PFSK-1 (cell line): ENCODE measurements around the gene STARD5.

Source experiments
- FOXP2 ChIP-seq: optimal IDR thresholded peaks from 2 replicates; pipeline ENCODE3; 2011; ENCODE audit warnings: borderline replicate concordance, control low read depth, inconsistent platforms; ENCODE audit not compliant: insufficient read depth; ENCODE audit errors: extremely low read length, extremely low read depth
- POLR2AphosphoS5 ChIP-seq: IDR thresholded peaks from 2 replicates; pipeline ENCODE4 v1.6.1; 2012; ENCODE audit warnings: low read depth, mild to moderate bottlenecking, control low read depth, low read length, moderate library complexity
- SIN3A ChIP-seq: IDR thresholded peaks from 2 replicates; pipeline ENCODE4 v1.6.1; 2012; ENCODE audit warnings: mild to moderate bottlenecking, low read length, moderate library complexity, borderline replicate concordance; ENCODE audit not compliant: insufficient read depth
- TAF1 ChIP-seq: IDR thresholded peaks from 2 replicates; pipeline ENCODE4 v1.6.1; 2012; ENCODE audit warnings: low read length, control low read depth, borderline replicate concordance; ENCODE audit not compliant: insufficient read depth
- TF ChIP-seq, protein P1 (sequence below), 2 experiments: IDR thresholded peaks; 2 replicates each; pipeline versions ENCODE4 v1.6.1 to v1.8.0; 2011 to 2012; ENCODE audit warnings: low read depth in 2 of 2, low read length in 2 of 2, control low read depth in 1 of 2, inconsistent platforms in 1 of 2, mild to moderate bottlenecking in 1 of 2, moderate library complexity in 1 of 2; ENCODE audit not compliant: insufficient read depth in 1 of 2

STARD5 gene

DNA sequence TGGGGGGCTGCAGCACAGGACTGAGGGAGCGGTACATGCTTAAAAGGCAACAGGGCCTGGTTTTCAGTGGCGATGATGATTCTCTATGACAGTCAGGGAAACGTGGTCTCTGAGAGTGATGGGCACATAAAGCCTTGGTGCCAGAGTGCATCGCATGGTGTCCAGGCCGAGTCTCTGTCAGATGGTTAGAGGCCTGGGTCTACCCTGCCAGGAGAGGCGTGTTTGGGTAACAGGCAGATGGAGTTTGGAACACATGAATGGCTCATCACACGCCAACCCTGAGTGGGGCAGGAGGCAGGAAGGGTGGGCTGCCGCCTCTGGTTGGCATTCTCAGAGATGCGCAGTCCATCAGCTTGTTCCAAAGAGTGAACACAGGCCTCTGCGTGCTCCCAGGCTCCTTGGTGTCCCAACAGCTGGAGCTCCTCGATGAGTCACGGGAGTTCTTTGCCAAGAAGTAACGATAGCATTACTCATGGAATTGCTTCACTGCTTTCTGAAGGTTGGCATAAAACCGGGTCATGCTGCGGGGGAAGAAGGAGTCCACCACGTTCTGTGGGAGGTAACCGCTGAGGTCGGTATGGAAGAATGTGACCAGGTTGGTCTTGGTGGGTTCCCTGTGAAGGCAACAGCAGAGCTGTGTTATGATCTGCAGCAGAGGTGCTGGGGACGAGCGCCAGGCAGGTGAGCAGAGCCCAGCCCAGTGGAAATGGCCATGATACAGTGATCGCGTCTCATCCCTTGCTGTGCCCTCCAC lies 11.0 kb downstream of the STARD5 start:
- TF ChIP-seq FOXP2 (no peak), TAF1 (no peak)

DNA sequence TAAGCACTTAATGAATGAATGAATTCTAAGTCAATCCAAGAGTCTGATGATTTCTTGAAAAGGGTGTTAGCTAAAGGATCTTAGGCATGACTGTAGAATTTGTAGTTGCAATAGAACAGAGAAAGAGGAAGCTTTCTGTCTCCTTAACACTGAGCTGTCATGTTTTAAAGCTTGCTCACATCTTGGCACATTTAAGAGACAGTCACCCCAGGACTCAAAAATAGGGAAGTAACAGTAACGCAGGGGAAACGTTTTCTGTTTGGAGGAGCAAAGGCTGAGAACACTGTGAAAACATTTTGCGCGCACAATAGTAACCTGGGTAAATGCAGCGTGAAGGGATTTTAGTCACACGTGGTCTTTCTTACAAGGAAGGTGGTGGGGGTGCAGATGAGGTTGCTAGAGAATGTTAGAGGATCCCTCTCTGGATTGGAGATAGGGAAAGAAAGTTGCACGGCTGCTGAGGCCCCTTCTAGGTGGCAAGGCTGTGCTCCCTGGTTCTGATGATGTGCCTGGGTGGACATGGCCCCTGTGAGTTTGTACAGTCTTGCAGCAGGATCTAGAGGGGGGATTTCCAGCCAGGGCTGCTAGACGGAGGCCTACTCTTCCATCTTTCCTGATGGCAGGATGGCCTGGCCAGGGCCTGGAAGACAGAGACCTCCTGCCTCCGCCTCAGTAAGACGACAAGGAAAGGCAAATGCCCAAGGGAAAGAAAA lies 12.0 kb downstream of the STARD5 start:
- TF ChIP-seq, protein P1, sequence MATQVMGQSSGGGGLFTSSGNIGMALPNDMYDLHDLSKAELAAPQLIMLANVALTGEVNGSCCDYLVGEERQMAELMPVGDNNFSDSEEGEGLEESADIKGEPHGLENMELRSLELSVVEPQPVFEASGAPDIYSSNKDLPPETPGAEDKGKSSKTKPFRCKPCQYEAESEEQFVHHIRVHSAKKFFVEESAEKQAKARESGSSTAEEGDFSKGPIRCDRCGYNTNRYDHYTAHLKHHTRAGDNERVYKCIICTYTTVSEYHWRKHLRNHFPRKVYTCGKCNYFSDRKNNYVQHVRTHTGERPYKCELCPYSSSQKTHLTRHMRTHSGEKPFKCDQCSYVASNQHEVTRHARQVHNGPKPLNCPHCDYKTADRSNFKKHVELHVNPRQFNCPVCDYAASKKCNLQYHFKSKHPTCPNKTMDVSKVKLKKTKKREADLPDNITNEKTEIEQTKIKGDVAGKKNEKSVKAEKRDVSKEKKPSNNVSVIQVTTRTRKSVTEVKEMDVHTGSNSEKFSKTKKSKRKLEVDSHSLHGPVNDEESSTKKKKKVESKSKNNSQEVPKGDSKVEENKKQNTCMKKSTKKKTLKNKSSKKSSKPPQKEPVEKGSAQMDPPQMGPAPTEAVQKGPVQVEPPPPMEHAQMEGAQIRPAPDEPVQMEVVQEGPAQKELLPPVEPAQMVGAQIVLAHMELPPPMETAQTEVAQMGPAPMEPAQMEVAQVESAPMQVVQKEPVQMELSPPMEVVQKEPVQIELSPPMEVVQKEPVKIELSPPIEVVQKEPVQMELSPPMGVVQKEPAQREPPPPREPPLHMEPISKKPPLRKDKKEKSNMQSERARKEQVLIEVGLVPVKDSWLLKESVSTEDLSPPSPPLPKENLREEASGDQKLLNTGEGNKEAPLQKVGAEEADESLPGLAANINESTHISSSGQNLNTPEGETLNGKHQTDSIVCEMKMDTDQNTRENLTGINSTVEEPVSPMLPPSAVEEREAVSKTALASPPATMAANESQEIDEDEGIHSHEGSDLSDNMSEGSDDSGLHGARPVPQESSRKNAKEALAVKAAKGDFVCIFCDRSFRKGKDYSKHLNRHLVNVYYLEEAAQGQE (IDR thresholded peaks at IDR 0.05; ENCODE audit: insufficient read depth in 1 of 2, low read depth in 2 of 2, low read length in 2 of 2): no peak
- no peak for TF ChIP-seq SIN3A
- TF ChIP-seq TAF1: no peak

DNA sequence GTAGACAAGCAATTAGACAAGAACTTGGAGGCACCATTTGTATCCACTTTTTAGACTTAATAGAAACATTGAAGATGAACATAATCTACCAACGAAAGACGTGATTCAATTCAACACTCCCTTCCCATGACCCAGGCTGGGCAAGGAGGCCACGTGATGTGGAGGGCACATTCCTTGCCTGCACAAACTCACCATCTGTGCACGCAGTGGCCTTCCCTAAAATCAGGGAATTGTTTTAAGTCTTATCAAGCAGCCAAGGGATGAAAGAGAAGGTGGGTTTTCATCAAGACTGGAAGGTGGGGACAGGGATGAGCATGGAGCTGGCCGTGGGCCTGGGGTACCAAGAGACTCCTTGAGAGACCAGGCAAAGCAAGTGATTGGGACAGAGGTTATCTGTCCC lies 13.5 kb downstream of the STARD5 start:
- TF ChIP-seq POLR2AphosphoS5 (no peak), SIN3A (no peak), FOXP2 (no peak), TAF1 (no peak)
- TF ChIP-seq, protein P1 (IDR thresholded peaks at IDR 0.05; ENCODE audit: insufficient read depth in 1 of 2, low read depth in 2 of 2, low read length in 2 of 2): no peak

DNA sequence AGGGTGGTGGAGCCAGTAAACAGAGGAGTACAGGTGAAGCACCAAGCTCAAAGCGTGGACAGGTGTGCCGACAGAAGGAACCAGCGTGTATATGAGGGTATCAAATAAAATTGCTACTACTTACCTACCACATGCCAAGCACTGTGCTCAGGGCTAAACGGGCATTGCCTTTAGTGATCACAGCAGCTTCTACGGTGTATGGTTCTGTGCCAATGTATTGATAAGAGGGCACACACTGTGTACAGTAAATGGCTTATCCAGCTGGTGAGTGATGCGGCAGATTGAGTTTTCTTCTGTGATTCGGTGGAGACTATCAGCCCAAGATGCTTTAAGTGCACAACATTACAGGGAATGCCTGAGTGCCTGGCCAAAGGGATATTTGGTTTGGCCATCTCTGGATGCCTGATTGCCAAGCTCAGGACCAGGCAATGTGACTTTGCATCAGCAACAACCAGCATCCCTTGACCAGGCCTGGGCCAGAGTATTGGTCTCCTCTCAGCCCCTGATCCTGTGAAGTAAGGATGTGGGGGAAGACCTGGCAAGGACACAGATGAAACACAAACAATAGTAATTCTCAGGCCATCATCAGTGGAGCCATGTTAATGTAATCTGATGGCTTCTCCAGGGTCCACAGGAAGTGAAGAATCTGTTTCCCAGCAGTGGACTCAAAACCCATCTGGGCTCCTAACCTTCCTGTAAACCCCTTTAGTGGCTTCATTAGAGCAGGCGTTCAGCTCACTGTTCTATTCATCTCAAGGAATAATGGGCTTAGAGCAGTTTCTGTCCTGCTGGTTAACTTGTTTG lies 14.1 kb downstream of the STARD5 start:
- TF ChIP-seq SIN3A (no peak), POLR2AphosphoS5 (no peak), FOXP2 (no peak), TAF1 (no peak)
- TF ChIP-seq, protein P1 (IDR thresholded peaks at IDR 0.05; ENCODE audit: insufficient read depth in 1 of 2, low read depth in 2 of 2, low read length in 2 of 2): no peak

DNA sequence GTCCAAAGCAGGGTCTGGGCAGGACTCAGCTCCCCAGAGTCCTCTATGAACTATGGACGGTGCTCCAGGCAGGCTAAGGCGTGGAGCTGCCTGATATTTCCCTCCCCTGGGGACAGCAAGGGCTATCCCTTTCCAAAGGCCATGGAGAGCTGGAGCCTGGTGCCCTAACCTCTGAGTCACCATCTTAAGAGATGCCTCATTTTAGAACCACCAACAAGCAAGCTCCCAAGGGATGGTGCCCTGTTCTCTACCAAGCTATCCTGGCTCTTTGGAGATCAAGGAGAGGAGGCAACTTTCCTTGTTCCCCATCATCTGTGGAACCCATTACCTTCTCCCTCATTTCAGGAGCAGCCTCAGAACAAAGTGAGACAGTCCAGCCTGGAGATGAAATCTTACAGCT lies 15.7 kb downstream of the STARD5 start:
- TF ChIP-seq SIN3A (no peak), POLR2AphosphoS5 (no peak), FOXP2 (no peak), TAF1 (no peak)
- TF ChIP-seq, protein P1 (IDR thresholded peaks at IDR 0.05; ENCODE audit: insufficient read depth in 1 of 2, low read depth in 2 of 2, low read length in 2 of 2): no peak
